Kidney epithelial cell (primary cell): ENCODE results near the gene GPSM1. TPM values are rescaled to one million over a fixed set of nuclear protein-coding genes. Genes with fewer than 3 reads are reported as not detected.

Source experiments
- DNase-seq: peaks from one replicate; pipeline ENCODE4 v3.0.0-alpha.2; 2010; ENCODE audit warnings: low read depth
- H3K27me3 ChIP-seq: 2 replicates; pipeline ENCODE4 v1.6.0; 2011; ENCODE audit warnings: low read length; ENCODE audit not compliant: control insufficient read depth, insufficient read depth
- H3K36me3 ChIP-seq: 2 replicates; pipeline ENCODE4 v1.5.1; 2011; ENCODE audit warnings: low read length; ENCODE audit not compliant: control insufficient read depth, insufficient read depth
- H3K4me3 ChIP-seq: 2 replicates; pipeline ENCODE4 v1.5.1; 2011; ENCODE audit warnings: low read depth, mild to moderate bottlenecking, control low read depth, low read length
- total RNA-seq: library from RNA; depleted of rRNA; stranded (reverse); fragments of >200 nt; gene quantifications from 2 replicates; pipeline ENCODE4 v1.2.3, GENCODE V29; 2015
- TF ChIP-seq, protein P1 (sequence below): IDR thresholded peaks from 2 replicates; pipeline ENCODE4 v1.5.1; 2011; ENCODE audit warnings: mild to moderate bottlenecking, moderate library complexity, low read length, control low read depth, inconsistent platforms; ENCODE audit not compliant: insufficient read depth, poor library complexity, severe bottlenecking

The GPSM1 gene
- total RNA-seq, 1 donor from 2014 or later = 31.8 TPM

DNA sequence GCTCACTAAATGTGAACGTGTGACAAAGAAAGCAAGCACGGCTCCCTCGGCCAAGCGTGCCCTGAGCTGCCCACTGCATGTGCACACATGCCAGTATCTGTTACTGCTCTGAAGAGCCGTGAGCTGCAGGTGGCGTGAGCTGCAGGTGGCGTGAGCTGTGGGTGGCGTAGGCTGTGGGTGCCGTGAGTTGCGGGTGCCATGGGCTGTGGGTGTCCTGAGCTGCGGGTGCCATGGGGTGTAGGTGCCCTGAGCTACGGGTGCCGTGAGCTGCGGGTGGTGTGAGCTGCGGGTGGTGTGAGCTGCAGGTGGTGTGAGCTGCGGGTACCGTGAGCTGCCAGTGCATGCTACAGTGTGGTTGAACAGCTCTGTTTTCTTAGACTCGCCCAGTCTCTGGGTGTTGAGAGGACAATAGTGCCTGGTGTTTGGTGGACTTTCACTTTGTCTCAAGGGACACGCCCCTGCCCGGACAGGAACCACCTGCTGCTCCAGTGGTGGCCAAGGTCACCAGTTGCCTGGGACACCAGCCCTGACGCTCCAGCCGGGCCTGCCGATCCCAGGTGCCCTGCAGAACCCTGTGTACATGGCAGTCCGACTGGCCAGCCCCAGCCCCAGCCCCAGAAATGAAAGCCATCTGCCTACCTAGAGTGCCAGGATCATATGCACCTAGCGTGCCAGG is 30.2 kb upstream of the GPSM1 start:
- TF ChIP-seq, protein P1, sequence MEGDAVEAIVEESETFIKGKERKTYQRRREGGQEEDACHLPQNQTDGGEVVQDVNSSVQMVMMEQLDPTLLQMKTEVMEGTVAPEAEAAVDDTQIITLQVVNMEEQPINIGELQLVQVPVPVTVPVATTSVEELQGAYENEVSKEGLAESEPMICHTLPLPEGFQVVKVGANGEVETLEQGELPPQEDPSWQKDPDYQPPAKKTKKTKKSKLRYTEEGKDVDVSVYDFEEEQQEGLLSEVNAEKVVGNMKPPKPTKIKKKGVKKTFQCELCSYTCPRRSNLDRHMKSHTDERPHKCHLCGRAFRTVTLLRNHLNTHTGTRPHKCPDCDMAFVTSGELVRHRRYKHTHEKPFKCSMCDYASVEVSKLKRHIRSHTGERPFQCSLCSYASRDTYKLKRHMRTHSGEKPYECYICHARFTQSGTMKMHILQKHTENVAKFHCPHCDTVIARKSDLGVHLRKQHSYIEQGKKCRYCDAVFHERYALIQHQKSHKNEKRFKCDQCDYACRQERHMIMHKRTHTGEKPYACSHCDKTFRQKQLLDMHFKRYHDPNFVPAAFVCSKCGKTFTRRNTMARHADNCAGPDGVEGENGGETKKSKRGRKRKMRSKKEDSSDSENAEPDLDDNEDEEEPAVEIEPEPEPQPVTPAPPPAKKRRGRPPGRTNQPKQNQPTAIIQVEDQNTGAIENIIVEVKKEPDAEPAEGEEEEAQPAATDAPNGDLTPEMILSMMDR = no peak
- Histone ChIP-seq H3K27me3 (peaks cover 32% of the 10 kb centered on the region), H3K4me3 (no peak overlapping the region), H3K36me3 (no peaks in the 10 kb centered on the region)
- DNase-seq = no peak

DNA sequence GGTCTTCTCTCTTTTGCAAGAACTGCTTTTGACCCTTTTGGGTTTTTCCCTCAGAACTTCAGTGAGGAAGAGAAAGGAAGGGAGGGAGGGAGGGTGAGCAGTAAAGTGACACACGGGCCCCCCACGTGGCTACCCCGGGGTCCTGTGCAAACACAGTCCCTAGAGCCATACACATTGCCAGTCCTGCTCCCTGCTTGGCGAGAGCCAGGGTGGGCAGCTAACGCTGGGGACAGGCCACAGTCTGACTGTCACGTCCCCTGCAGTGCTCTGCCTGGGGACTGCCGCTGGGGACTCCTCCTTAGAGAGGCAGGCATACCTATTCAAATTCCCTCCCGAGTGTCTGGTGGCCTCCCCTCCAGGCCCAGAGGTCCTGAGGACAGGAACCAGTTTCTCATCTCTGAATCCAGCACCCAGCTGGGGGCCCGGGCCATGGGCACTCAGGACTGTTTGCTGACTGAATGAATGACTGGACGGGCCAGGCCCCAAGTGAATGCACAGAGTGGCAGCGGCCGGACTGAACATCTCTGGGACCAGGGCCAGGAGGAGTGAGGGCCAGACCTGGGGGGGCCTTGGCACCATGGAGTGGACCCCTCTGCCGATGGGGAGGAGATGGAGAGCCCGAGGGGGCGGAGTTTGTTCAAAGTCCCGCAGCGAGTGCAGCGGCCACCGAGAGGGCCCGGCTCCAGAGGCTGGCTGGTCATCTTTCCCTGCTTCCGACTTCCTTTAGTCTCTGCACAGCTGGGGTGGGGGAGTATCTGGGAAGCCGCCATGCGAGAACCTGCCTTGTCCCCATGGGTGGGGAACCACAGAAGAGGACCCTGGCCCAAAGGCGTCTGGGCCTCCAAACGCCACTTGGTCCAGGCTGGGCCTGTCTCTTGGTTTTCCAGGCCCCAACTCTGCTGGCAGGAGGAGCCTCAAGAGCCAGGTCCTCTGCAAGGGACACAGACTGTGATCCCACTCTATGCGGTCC is 29.3 kb upstream of the GPSM1 start:
- H3K27me3 ChIP-seq = peaks cover 32% of the 10 kb centered on the region
- TF ChIP-seq, protein P1 = no peak
- no peak overlapping the region for H3K4me3 ChIP-seq
- no peak for DNase-seq
- no peaks in the 10 kb centered on the region for H3K36me3 ChIP-seq

DNA sequence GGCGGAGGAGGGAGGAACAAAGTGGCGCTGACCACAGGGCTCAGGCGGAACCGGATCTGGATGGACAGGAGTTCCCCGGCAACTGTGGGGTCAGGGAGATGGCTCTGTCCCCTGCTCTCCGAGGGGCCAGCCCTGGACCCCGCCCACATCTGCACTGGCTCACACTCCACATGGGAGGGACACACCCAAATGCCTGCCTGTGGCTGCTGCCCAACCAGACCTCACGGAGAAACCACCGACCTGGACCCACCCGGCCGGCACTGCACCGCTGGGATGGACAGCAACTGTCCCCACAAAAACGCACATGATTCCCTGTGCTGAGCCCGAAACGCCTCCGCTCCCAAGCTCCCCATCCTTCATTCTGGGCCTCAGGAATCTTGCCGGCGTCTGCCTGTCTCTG is 28.2 kb upstream of the GPSM1 start:
- peaks cover 33% of the 10 kb centered on the region for H3K27me3 ChIP-seq
- no peak for DNase-seq
- H3K4me3 ChIP-seq = no peak overlapping the region
- TF ChIP-seq, protein P1 = no peak
- no peaks in the 10 kb centered on the region for H3K36me3 ChIP-seq

DNA sequence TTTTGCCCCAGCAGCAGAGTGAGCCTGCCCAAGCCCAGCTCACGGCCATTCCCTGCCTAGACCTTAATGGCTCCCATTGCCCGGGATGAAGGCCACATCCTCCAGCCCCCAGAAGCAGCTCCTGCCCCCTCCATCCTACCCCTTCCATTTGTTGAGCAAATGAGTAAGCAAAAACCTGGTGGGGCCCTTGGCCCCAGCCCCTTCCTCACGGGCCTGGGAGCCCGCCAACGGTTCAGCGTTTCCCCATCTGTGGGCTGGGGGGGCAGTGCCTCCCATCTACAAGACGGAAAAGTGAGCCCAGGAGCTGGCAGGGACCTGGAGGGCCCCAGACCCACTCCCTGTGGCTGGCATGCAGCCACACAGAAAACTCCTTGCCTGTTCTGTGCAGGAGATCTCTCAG is 27.8 kb upstream of the GPSM1 start:
- H3K27me3 ChIP-seq = peaks cover 33% of the 10 kb centered on the region
- DNase-seq = no peak
- no peak overlapping the region for H3K4me3 ChIP-seq
- TF ChIP-seq, protein P1 = no peak
- H3K36me3 ChIP-seq = no peaks in the 10 kb centered on the region

DNA sequence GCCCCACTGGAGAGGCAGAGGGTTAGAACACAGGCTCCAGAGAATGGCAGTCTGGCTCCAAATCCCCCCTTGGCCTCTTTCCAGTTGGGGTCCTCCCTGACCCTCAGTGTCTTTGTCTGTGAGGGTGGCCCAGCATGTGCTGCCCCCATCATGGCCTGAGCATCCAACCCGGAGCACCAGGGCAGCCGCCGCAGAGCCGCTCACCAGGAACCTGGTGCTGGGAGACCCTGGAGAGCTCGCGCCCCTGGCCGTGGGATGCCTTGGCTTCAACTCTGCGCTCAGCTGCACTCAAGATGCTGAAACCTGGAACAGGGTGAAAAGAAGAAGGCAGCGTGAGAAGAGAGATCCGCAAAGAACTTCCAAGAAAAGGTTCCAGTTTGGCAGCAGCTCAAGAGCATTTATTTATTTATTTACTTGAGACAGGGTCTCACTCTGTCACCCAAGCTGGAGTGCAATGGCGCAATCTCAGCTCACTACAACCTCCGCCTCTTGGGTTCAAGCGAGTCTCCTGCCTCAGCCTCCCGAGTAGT is 27.3 kb upstream of the GPSM1 start:
- no peak for DNase-seq
- TF ChIP-seq, protein P1 = no peak

More for the DNA sequence above, 27.3 kb upstream of the GPSM1 start:
- peaks cover 33% of the 10 kb centered on the region for H3K27me3 ChIP-seq
- H3K36me3 ChIP-seq = no peaks in the 10 kb centered on the region
- H3K4me3 ChIP-seq = no peak overlapping the region
